PFSK-1 (cell line): ENCODE data around the gene GDF7.

Experiments used
- FOXP2 ChIP-seq: optimal IDR thresholded peaks from 2 replicates; pipeline ENCODE3; 2011; ENCODE audit warnings: borderline replicate concordance, control low read depth, inconsistent platforms; ENCODE audit not compliant: insufficient read depth; ENCODE audit errors: extremely low read length, extremely low read depth
- POLR2AphosphoS5 ChIP-seq: IDR thresholded peaks from 2 replicates; pipeline ENCODE4 v1.6.1; 2012; ENCODE audit warnings: low read depth, mild to moderate bottlenecking, control low read depth, low read length, moderate library complexity
- REST ChIP-seq, 2 experiments: IDR thresholded peaks; 2 replicates each; pipeline versions ENCODE4 v1.6.1 to v1.8.0; 2011 to 2012; ENCODE audit warnings: low read depth in 2 of 2, low read length in 2 of 2, control low read depth in 1 of 2, inconsistent platforms in 1 of 2, mild to moderate bottlenecking in 1 of 2, moderate library complexity in 1 of 2; ENCODE audit not compliant: insufficient read depth in 1 of 2
- SIN3A ChIP-seq: IDR thresholded peaks from 2 replicates; pipeline ENCODE4 v1.6.1; 2012; ENCODE audit warnings: mild to moderate bottlenecking, low read length, moderate library complexity, borderline replicate concordance; ENCODE audit not compliant: insufficient read depth
- TAF1 ChIP-seq: IDR thresholded peaks from 2 replicates; pipeline ENCODE4 v1.6.1; 2012; ENCODE audit warnings: low read length, control low read depth, borderline replicate concordance; ENCODE audit not compliant: insufficient read depth

The GDF7 gene

GRCh38 chr2:20643060-20643459 is 23.9 kb upstream of the GDF7 start:
- TF ChIP-seq REST (IDR thresholded peaks at IDR 0.05; ENCODE audit: insufficient read depth in 1 of 2, low read depth in 2 of 2, low read length in 2 of 2), result no peak
- no peak for TF ChIP-seq TAF1
- no peak for TF ChIP-seq SIN3A
- no peak for TF ChIP-seq POLR2AphosphoS5
- no peak for TF ChIP-seq FOXP2

- TF ChIP-seq REST (IDR thresholded peaks at IDR 0.05; ENCODE audit: insufficient read depth in 1 of 2, low read depth in 2 of 2, low read length in 2 of 2) (no peak), SIN3A (no peak), POLR2AphosphoS5 (no peak), FOXP2 (no peak), TAF1 (no peak)
Observed at GRCh38 chr2:20643826-20644225, 23.1 kb upstream of the GDF7 start.

GRCh38 chr2:20645301-20645701 is 21.6 kb upstream of the GDF7 start:
- TF ChIP-seq SIN3A (no peak), REST (IDR thresholded peaks at IDR 0.05; ENCODE audit: insufficient read depth in 1 of 2, low read depth in 2 of 2, low read length in 2 of 2) (no peak)

- TF ChIP-seq POLR2AphosphoS5, result no peak
- no peak for TF ChIP-seq SIN3A
- TF ChIP-seq FOXP2, result no peak
- no peak for TF ChIP-seq REST (IDR thresholded peaks at IDR 0.05; ENCODE audit: insufficient read depth in 1 of 2, low read depth in 2 of 2, low read length in 2 of 2)
- TF ChIP-seq TAF1, result no peak
Observed at GRCh38 chr2:20645761-20646160, 21.2 kb upstream of the GDF7 start.

GRCh38 chr2:20646446-20646845 is 20.5 kb upstream of the GDF7 start:
- TF ChIP-seq POLR2AphosphoS5 (no peak), FOXP2 (no peak)
